C4-2B (cell line): ENCODE measurements around the gene LMF2.

Experiments used
- H3K27ac ChIP-seq: fragments of 450-650 bp; 2 replicates; pipeline ENCODE4 v1.5.1; 2017
- ZFX ChIP-seq: fragments of 450-650 bp; IDR thresholded peaks from 2 replicates; pipeline ENCODE4 v1.6.1; 2017
- TF ChIP-seq, protein P1 (sequence below): fragments of 450-650 bp; conservative IDR thresholded peaks from 2 replicates; pipeline ENCODE4 v1.5.1; 2017; ENCODE audit warnings: mild to moderate bottlenecking

The LMF2 gene

DNA sequence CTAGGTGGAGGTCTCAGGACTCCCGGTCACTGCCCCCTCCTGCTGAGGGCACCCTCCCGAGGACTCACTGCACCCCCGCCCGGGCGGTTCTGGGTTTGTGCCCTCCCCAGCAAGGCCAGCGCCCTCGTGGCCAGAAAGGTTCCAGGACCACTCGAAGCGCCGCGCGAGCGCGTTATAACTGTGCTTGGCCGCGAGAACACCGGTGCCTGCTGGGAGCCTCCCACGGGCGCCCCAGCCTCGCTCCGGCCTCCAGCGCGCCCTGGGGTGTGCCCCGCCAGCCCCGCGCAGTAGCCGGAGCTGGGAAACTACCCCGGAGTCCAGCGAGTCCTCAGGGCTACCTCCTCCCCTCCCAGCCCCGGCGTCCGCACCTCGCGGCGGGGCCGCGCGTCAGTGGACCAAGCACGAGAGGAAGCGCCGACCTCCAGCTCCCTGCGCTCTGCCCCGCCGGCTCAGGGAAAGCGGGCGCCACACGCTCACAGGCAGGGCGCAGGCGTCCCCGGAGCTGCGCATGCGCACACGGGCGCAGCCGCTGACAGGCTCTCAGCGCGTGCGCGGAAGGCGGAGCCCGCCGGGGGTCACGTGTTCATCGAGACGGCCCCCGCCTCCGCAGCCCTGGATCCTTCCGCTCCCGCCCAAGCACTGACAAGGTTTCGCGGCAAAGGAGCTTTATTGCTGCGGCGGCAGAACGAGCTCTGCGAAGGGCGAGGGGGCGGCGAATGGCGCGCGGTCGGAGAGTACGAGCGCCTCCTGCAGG lies 17.8 kb upstream of the LMF2 start, which contains the start of gene SCO2:
SCO2 (minus strand) TSS at position 495 of the 754 bp plus-strand sequence. CDS start 1,187 bp downstream, outside the sequence.
- H3K27ac ChIP-seq = peak within 1 kb of the TSS; percentile 98
- TF ChIP-seq, protein P1, sequence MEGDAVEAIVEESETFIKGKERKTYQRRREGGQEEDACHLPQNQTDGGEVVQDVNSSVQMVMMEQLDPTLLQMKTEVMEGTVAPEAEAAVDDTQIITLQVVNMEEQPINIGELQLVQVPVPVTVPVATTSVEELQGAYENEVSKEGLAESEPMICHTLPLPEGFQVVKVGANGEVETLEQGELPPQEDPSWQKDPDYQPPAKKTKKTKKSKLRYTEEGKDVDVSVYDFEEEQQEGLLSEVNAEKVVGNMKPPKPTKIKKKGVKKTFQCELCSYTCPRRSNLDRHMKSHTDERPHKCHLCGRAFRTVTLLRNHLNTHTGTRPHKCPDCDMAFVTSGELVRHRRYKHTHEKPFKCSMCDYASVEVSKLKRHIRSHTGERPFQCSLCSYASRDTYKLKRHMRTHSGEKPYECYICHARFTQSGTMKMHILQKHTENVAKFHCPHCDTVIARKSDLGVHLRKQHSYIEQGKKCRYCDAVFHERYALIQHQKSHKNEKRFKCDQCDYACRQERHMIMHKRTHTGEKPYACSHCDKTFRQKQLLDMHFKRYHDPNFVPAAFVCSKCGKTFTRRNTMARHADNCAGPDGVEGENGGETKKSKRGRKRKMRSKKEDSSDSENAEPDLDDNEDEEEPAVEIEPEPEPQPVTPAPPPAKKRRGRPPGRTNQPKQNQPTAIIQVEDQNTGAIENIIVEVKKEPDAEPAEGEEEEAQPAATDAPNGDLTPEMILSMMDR = no peak
- TF ChIP-seq ZFX = no peak; the same call in 1 of the 2 replicates

DNA sequence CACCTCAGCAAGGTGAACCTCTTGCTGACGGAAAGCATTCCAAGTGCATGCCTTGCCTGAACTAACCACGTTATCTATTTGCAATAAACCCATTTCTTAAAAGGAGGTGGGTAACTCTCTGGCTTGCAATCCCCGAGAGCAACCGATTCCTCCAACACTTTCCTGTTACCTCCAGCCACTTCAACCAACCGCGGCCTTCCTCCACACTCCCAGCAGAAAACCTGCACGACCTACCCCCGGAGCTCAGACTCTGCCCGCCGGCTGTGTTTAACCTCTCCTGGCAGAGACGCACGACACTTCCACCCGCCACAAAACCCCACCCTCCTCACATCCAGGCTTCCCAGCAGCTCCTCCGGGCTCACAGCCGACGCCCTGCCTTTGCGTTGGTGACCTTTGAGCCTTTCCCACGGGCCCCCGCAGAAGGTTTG lies 17.2 kb upstream of the LMF2 start:
- peak overlapping the region; percentile 98 for H3K27ac ChIP-seq
- TF ChIP-seq, protein P1 = no peak
- TF ChIP-seq ZFX = no peak

DNA sequence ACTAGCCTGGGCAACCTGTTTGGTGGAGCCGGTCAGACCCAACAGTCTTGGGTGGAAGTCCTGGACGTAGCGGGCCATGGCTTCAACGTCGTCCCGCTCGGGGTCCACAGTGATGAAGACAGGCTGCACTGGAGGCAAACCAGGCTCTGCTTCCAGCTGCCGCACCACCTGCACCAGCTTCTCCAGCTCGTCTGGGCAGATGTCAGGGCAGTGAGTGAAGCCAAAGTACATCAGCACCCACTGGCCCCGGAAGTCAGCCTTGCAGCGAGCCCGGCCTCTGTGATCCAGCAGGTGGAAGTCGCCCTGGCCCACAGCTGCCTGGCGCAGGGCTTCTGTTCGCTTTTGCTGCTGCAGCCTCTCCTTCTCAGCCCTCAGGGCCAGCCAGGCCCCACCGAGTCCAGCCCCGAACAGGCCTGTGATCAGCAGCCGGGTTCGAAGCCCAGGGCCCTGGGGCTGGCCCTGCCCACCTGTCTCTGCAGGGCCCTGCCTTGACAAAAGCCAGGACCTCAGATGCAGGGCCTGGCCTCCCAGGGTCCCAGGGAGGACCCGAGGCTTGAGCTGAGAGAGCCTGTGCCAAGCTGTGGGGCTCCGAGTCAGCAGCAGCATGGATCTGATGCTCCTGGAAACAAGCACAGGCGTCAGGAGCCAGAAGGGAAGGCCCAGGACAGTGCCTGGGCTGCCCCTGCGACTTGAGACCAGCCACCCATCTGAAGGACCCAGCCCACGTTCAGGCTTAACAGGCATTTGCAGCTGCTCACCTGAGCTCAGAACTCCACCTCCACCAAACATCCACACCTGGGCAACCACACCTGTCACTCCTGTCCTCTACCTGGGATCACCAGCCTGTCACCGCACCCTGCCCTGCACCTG lies 16.5 kb upstream of the LMF2 start:
- peak overlapping the region; percentile 98 for H3K27ac ChIP-seq
- TF ChIP-seq, protein P1 = no peak
- no peak for TF ChIP-seq ZFX

DNA sequence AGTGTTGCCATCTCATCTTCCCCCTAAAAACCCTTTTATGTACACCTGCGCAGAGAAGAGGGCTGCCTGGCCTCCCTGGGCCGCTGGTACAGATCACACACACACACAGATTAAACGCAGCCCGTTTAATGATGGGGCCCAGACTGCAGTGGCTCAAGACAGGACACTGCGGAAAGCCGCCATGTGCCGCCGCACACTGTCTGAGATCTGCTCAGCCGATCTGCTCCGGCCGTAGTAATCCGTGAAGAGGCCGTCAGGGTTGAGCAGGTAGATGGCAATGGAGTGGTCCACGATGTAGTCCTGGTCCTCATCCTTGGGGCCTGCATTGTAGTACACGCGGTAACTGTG lies 15.9 kb upstream of the LMF2 start:
- H3K27ac ChIP-seq = peak overlapping the region; percentile 98; the same call in 1 of the 2 replicates

DNA sequence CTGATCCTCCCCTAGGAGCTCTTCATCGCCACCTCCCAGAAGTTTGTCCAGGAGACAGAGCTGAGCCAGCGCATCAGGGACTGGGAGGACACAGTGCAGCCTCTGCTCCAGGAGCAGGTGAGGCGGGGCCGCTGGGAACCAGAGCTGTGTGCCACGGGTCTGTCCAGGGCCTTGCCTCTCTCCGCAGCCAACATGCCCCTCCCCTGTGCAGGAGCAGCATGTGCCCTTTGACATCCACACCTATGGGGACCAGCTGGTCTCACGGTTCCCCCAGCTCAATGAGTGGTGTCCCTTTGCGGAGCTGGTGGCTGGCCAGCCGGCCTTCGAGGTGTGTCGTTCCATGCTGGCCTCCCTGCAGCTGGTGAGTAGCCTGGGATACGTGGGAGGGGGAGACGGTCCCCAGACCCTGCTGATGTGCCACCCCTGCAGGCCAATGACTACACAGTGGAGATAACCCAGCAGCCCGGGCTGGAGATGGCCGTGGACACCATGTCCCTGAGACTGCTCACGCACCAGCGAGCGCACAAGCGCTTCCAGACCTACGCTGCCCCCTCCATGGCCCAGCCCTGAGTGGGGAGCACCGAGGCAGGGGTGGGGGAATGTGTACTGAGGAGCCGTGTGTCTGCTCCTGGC lies 15.4 kb upstream of the LMF2 start:
- TF ChIP-seq, protein P1 = no peak
- TF ChIP-seq ZFX = no peak
- H3K27ac ChIP-seq = no peak overlapping the region

More for the DNA sequence above, 15.9 kb upstream of the LMF2 start:
- no peak for TF ChIP-seq ZFX
- TF ChIP-seq, protein P1 = no peak

DNA sequence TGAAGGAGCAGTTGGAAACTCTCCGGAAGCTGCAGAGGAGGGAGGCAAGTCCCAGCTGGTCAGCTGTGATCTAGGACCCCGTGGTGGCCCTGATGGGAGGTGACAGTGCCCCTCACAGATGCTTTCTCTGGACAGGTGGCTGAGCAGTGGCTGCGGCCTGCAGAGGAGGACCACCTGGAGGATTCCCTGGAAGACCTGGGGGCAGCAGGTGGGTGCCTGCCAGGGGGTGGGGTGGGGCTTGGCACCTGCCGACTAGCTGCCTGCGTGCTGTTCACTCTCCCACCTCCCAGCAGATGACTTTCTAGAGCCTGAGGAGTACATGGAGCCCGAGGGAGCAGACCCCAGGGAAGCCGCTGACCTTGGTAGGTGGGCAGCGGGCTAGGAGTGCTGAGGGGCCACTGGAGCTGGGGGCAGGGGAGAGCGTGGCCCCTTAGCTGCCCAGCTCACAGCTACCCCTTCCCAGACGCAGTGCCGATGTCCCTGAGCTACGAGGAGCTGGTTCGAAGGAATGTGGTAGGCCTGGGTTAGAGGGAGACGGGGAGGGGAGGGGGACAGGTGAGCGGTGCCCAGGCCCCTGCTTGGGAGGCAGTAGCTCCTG lies 14.8 kb upstream of the LMF2 start:
- TF ChIP-seq, protein P1 = no peak
- no peak for TF ChIP-seq ZFX
- no peak overlapping the region for H3K27ac ChIP-seq
